Right atrium auricular region (tissue), 2 donors: ENCODE data around the gene AHCTF1. TPM values are rescaled to one million over a fixed set of nuclear protein-coding genes. Genes with fewer than 3 reads are reported as not detected.
A peak's percentile ranks its signal among the peaks of the same experiment; 100 is the strongest.

ENCODE experiments used
- DNase-seq: peaks from one replicate; pipeline ENCODE4 v3.0.0-alpha.2; 2019; ENCODE audit warnings: low spot score
- H3K27ac ChIP-seq, 2 donors: fragments of 200-600 bp; sonication (generic); 1 replicate in 1 of 2; 2 replicates in 1 of 2; pipeline ENCODE4 v1.5.1; 2016 to 2019
- H3K27me3 ChIP-seq, 2 donors: fragments of 200-600 bp; sonication (generic); one replicate each; pipeline versions ENCODE4 v1.5.1 to v1.6.0; 2017 to 2019
- H3K36me3 ChIP-seq: fragments of 200-600 bp; sonication (generic); one replicate; pipeline ENCODE4 v1.5.1; 2016
- H3K4me1 ChIP-seq, 2 donors: fragments of 200-600 bp; sonication (generic); one replicate each; pipeline versions ENCODE4 v1.5.1 to v1.6.0; 2017 to 2019
- H3K4me3 ChIP-seq, 2 donors: fragments of 200-600 bp; sonication (generic); 1 replicate in 1 of 2; 2 replicates in 1 of 2; pipeline ENCODE4 v1.5.1; 2017 to 2019; ENCODE audit warnings: mild to moderate bottlenecking in 1 of 2, moderate library complexity in 1 of 2
- H3K9me3 ChIP-seq, 2 donors: fragments of 200-600 bp; sonication (generic); one replicate each; pipeline ENCODE4 v1.5.1; 2019
- CTCF ChIP-seq, 2 donors: fragments of 200-600 bp; sonication (generic); IDR thresholded peaks; one replicate each; pipeline ENCODE4 v1.5.1; 2019; ENCODE audit warnings: antibody characterized with exemption in 2 of 2
- total RNA-seq, 2 donors: library from RNA; depleted of rRNA; stranded (reverse); fragments of >200 nt; gene quantifications; one replicate each; pipeline ENCODE4 v1.1.0, GENCODE V29; 2016

Gene AHCTF1
- total RNA-seq, 2 donors from 2014 or later = 21.6 to 24.4 TPM

- no peak overlapping the region for H3K27ac ChIP-seq
- DNase-seq = no peak
- no peaks in the 10 kb centered on the region for H3K36me3 ChIP-seq
- no peaks in the 10 kb centered on the region for H3K27me3 ChIP-seq
- TF ChIP-seq CTCF (IDR thresholded peaks at IDR 0.05) = no peak
- no peak overlapping the region for H3K4me3 ChIP-seq
- no peaks in the 10 kb centered on the region for H3K9me3 ChIP-seq
- peaks cover 0 to 21% of the 10 kb centered on the region in 2 donors for H3K4me1 ChIP-seq
These were observed 19.7 kb upstream of the AHCTF1 start for GRCh38 chr1:246951413-246951812.

GRCh38 chr1:246949956-246950355, 18.2 kb upstream of the AHCTF1 start:
- Histone ChIP-seq H3K27me3 (no peaks in the 10 kb centered on the region), H3K4me1 (peaks cover 0 to 21% of the 10 kb centered on the region in 2 donors), H3K4me3 (no peak overlapping the region), H3K9me3 (no peaks in the 10 kb centered on the region), H3K36me3 (no peaks in the 10 kb centered on the region), H3K27ac (no peak overlapping the region)
- no peak for TF ChIP-seq CTCF (IDR thresholded peaks at IDR 0.05)
- no peak for DNase-seq

- Histone ChIP-seq H3K4me1 (peaks cover 0 to 21% of the 10 kb centered on the region in 2 donors), H3K9me3 (no peaks in the 10 kb centered on the region), H3K36me3 (no peaks in the 10 kb centered on the region), H3K27me3 (no peaks in the 10 kb centered on the region), H3K27ac (peak overlapping the region; percentile 66 to 71), H3K4me3 (no peak overlapping the region)
- TF ChIP-seq CTCF (IDR thresholded peaks at IDR 0.05) = no peak
- DNase-seq = peak; percentile 84
These were observed 15.5 kb upstream of the AHCTF1 start for GRCh38 chr1:246947255-246947654.

- peaks cover 0 to 21% of the 10 kb centered on the region in 2 donors for H3K4me1 ChIP-seq
- TF ChIP-seq CTCF (IDR thresholded peaks at IDR 0.05) = no peak
- DNase-seq = no peak
These were observed 14.6 kb upstream of the AHCTF1 start for GRCh38 chr1:246946366-246946765.

DNA sequence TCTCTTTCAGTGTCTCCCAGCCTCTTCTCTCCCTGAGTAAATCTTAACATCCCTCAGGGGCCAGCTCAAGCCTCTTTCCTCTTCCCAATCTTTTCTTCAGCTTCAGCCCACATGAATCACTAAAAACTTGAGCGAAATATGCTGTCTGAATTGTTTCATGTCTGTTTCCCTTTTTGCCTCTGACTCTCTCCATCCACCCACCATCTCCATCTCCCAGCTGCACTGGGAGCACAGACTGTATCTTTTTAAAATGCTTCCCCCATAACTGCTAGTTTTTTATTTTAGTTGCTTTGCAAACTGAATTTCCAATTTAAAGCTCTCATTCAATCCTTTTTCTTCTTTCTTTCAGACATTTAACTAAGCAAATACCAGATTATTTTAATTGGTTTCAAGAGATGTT, 3.0 kb upstream of the AHCTF1 start:
- no peak for DNase-seq
- Histone ChIP-seq H3K27me3 (no peaks in the 10 kb centered on the region), H3K36me3 (no peaks in the 10 kb centered on the region), H3K27ac (no peak overlapping the region), H3K9me3 (no peaks in the 10 kb centered on the region), H3K4me1 (peaks cover 0 to 18% of the 10 kb centered on the region in 2 donors), H3K4me3 (no peak overlapping the region)
- no peak for TF ChIP-seq CTCF (IDR thresholded peaks at IDR 0.05)

More at GRCh38 chr1:246946366-246946765, 14.6 kb upstream of the AHCTF1 start:
- Histone ChIP-seq H3K4me3 (no peak overlapping the region), H3K9me3 (no peaks in the 10 kb centered on the region), H3K27ac (peak overlapping the region; percentile 66 to 71), H3K36me3 (no peaks in the 10 kb centered on the region), H3K27me3 (no peaks in the 10 kb centered on the region)

DNA sequence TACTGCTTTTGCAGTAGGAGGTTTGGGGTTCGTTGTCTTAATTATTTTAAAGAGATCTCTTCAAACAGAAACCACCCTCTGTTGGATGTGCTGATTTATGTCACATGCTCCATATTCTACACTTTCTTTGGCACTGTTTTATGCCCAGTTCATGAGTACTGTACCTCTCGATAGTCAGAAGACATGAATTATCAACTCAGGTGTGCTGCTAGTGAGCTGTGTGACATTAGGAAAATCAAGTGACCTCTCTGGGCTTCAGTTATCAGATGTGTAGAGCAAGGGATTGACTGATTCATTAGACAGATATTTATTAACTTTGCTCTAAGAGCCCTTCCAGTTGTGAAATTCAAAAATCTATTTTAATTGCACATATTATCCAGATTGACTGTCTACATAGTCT, 2.1 kb upstream of the AHCTF1 start:
- H3K9me3 ChIP-seq = no peaks in the 10 kb centered on the region
- TF ChIP-seq CTCF (IDR thresholded peaks at IDR 0.05) = no peak
- no peak for DNase-seq
- H3K27ac ChIP-seq = no peak overlapping the region
- H3K36me3 ChIP-seq = no peaks in the 10 kb centered on the region
- H3K4me3 ChIP-seq = no peak overlapping the region
- H3K4me1 ChIP-seq = peaks cover 0 to 20% of the 10 kb centered on the region in 2 donors
- no peaks in the 10 kb centered on the region for H3K27me3 ChIP-seq
